T-cell (primary cell): Measurements from ENCODE around the gene ALDH4A1. TPM values are rescaled to one million over a fixed set of nuclear protein-coding genes. Genes with fewer than 3 reads are reported as not detected.

ENCODE experiments used
- ATAC-seq, 4 experiments: fragments of 200-7000 bp in 3 of 4; fragments of 150-1000 bp in 1 of 4; cut with Tn5 transposase; replicated peaks in 1 of 4; 1 replicate in 3 of 4; 2 replicates in 1 of 4; pipeline ENCODE4 v1.10.0; 2021; ENCODE audit warnings: moderate library complexity in 3 of 4, mild to moderate bottlenecking in 2 of 4, moderate number of reproducible peaks in 1 of 4
- CTCF ChIA-PET, 2 donors: fragments of 300-600 bp; sonication (Branson Sonifier 250); formaldehyde crosslinking; loops; one replicate each; lab custom pipeline; 2022; ENCODE audit warnings: antibody characterized with exemption in 2 of 2; lab: Charles Lee
- POLR2A ChIA-PET, 2 donors: fragments of 300-600 bp; sonication (Branson Sonifier 250); formaldehyde crosslinking; loops; one replicate each; lab custom pipeline; 2022; ENCODE audit warnings: antibody characterized with exemption in 2 of 2; lab: Charles Lee
- DNase-seq, 35 experiments: peaks; one replicate each; pipeline versions ENCODE4 v3.0.0 to v3.0.0-alpha.2; 2013 to 2023
- H3K27ac ChIP-seq: one replicate; pipeline ENCODE4 v1.5.1; 2013; ENCODE audit warnings: low read length
- H3K27me3 ChIP-seq, 2 experiments: replicated peaks in 1 of 2; 1 replicate in 1 of 2; 2 replicates in 1 of 2; pipeline versions ENCODE4 v1.6.1 to v1.7.0; 2013; ENCODE audit warnings: low read length in 1 of 2, mixed read lengths in 1 of 2; ENCODE audit not compliant: control insufficient read depth in 2 of 2, insufficient read depth in 2 of 2; ENCODE audit errors: extremely low read depth in 1 of 2
- H3K36me3 ChIP-seq, 2 donors: 1 replicate in 1 of 2; 2 replicates in 1 of 2; pipeline versions ENCODE4 v1.6.1 to v1.7.0; 2013; ENCODE audit warnings: low read length in 1 of 2; ENCODE audit not compliant: control insufficient read depth in 2 of 2, insufficient read depth in 1 of 2; ENCODE audit errors: extremely low read depth in 1 of 2
- H3K4me1 ChIP-seq, 2 experiments: 1 replicate in 1 of 2; 2 replicates in 1 of 2; pipeline versions ENCODE4 v1.6.1 to v1.7.0; 2013; ENCODE audit warnings: low read length in 2 of 2, mixed read lengths in 1 of 2; ENCODE audit not compliant: insufficient read depth in 2 of 2, control insufficient read depth in 1 of 2; ENCODE audit errors: extremely low read depth in 1 of 2
- H3K4me3 ChIP-seq, 2 donors: 1 replicate in 1 of 2; 2 replicates in 1 of 2; pipeline versions ENCODE4 v1.5.1 to v1.7.0; 2013; ENCODE audit warnings: mild to moderate bottlenecking in 2 of 2, low read length in 1 of 2, moderate library complexity in 1 of 2; ENCODE audit not compliant: control insufficient read depth in 1 of 2; ENCODE audit errors: extremely low read depth in 1 of 2
- H3K9me3 ChIP-seq: 2 replicates; pipeline ENCODE4 v1.7.0; 2013
- H3K27ac Mint-ChIP-seq, 2 donors: one replicate each; pipeline ENCODE4 v1.8.0; 2020 to 2021; ENCODE audit warnings: mild to moderate bottlenecking in 2 of 2, mixed read lengths in 2 of 2
- H3K27me3 Mint-ChIP-seq, 2 donors: one replicate each; pipeline ENCODE4 v1.8.0; 2021 to 2022; ENCODE audit warnings: mixed read lengths in 2 of 2
- H3K36me3 Mint-ChIP-seq: one replicate; pipeline ENCODE4 v1.8.0; 2021; ENCODE audit warnings: mixed read lengths
- H3K4me1 Mint-ChIP-seq, 3 donors: one replicate each; pipeline ENCODE4 v1.8.0; 2020 to 2022; ENCODE audit warnings: mixed read lengths in 3 of 3, mild to moderate bottlenecking in 1 of 3
- H3K4me3 Mint-ChIP-seq, 3 donors: one replicate each; pipeline ENCODE4 v1.8.0; 2020 to 2022; ENCODE audit warnings: mild to moderate bottlenecking in 3 of 3, mixed read lengths in 3 of 3, moderate library complexity in 3 of 3
- H3K9me3 Mint-ChIP-seq, 3 donors: one replicate each; pipeline ENCODE4 v1.8.0; 2020 to 2022; ENCODE audit warnings: mixed read lengths in 3 of 3
- WGBS: methylation state at CpG from one replicate; pipeline ENCODE4 v1.1.5; 2013; ENCODE audit warnings: missing lambda C conversion rate; ENCODE audit not compliant: insufficient coverage; 5-methylcytosine and 5-hydroxymethylcytosine counted together
- total RNA-seq, 35 experiments: library from RNA in 6 of 35; stranded (reverse) in 6 of 35; fragments of 120-200 nt in 1 of 35; gene quantifications; one replicate each; pipeline versions ENCODE4 v1.2.1 to v1.2.4 and lab custom pipeline; 2013 to 2026

The ALDH4A1 gene
- total RNA-seq, 5 donors from 2014 or later (not counting 1 experiment from before 2014, with no cell fraction given), result 0.85 to 2.8 (median 2.2) TPM

GRCh38 chr1:18949686-18950400 lies 47.5 kb upstream of the ALDH4A1 start:
- ChIA-PET POLR2A (interaction anchor here in 1 of 2 donors (1.2 kb wide), 1 partner anchor 22 kb away, joined by 13 read pairs; no protein-coding TSS in a partner anchor), CTCF (interaction anchor here (0.9 to 2.6 kb wide), 5 partner anchors 22 to 68 kb away, joined by 3 to 9 read pairs (median 8); no protein-coding TSS in a partner anchor)
- Mint-ChIP-seq H3K36me3 (peaks cover 4% of the 10 kb centered on the region), H3K27me3 (no peaks in the 10 kb centered on the region), H3K9me3 (no peaks in the 10 kb centered on the region), H3K4me1 (peaks cover 96 to 98% (median 97%) of the 10 kb centered on the region in 3 donors), H3K27ac (peak overlapping the region; percentile 99), H3K4me3 (peak overlapping the region; percentile 88 to 90 (median 89))
- Histone ChIP-seq H3K4me3 (peak overlapping the region; percentile 48 to 55), H3K27ac (peak overlapping the region; percentile 100), H3K9me3 (no peaks in the 10 kb centered on the region), H3K4me1 (peaks cover 71 to 100% of the 10 kb centered on the region in 2 experiments), H3K36me3 (no peaks in the 10 kb centered on the region), H3K27me3 (no peaks in the 10 kb centered on the region)
- 27% methylated on average over 10 of the region's 22 CpGs for WGBS
- peak in 1 of 35 experiments; percentile 36 for DNase-seq
- ATAC-seq, result no peak

GRCh38 chr1:18948913-18949685 lies 46.7 kb upstream of the ALDH4A1 start:
- peak overlapping the region; percentile 99 for H3K27ac Mint-ChIP-seq

GRCh38 chr1:18948048-18948912 lies 45.9 kb upstream of the ALDH4A1 start:
- H3K9me3 Mint-ChIP-seq, result no peaks in the 10 kb centered on the region
- Histone ChIP-seq H3K4me3 (peak overlapping the region; percentile 38 to 44), H3K27me3 (no peaks in the 10 kb centered on the region), H3K9me3 (no peaks in the 10 kb centered on the region), H3K4me1 (peaks cover 59 to 100% of the 10 kb centered on the region in 2 experiments), H3K36me3 (peaks cover 0 to 6% of the 10 kb centered on the region in 2 donors), H3K27ac (peak overlapping the region; percentile 100)
- no peaks in the 10 kb centered on the region for H3K27me3 Mint-ChIP-seq
- POLR2A ChIA-PET, result interaction anchor here in 1 of 2 donors (0.6 to 1.0 kb wide), 2 partner anchors 21 to 537 kb away, joined by 7 to 9 read pairs; partner anchors contain the start of gene CAPZB
- ATAC-seq, result peak; percentile 53 to 80 (median 72)
- peak overlapping the region; percentile 99 for H3K27ac Mint-ChIP-seq
- DNase-seq, result peak; percentile 44 to 85 (median 67)
- 18% methylated on average over 7 of the region's 15 CpGs for WGBS
- H3K36me3 Mint-ChIP-seq, result peaks cover 8% of the 10 kb centered on the region
- CTCF ChIA-PET, result no interaction called here
- peaks cover 95 to 96% (median 96%) of the 10 kb centered on the region in 3 donors for H3K4me1 Mint-ChIP-seq
- H3K4me3 Mint-ChIP-seq, result peak overlapping the region; percentile 88 to 90 (median 89)

More at GRCh38 chr1:18948913-18949685, 46.7 kb upstream of the ALDH4A1 start:
- Histone ChIP-seq H3K27ac (peak overlapping the region; percentile 100), H3K36me3 (no peaks in the 10 kb centered on the region), H3K4me1 (peaks cover 66 to 100% of the 10 kb centered on the region in 2 experiments), H3K4me3 (peak overlapping the region; percentile 27 to 48), H3K27me3 (no peaks in the 10 kb centered on the region), H3K9me3 (no peaks in the 10 kb centered on the region)
- peaks cover 4% of the 10 kb centered on the region for H3K36me3 Mint-ChIP-seq
- POLR2A ChIA-PET, result interaction anchor here in 1 of 2 donors (1.0 kb wide), 1 partner anchor 22 kb away, joined by 7 read pairs; no protein-coding TSS in a partner anchor
- H3K4me3 Mint-ChIP-seq, result peak overlapping the region; percentile 88 to 90 (median 89)
- ATAC-seq (no peak), DNase-seq (peak in 1 of 35 experiments; percentile 38)
- H3K4me1 Mint-ChIP-seq, result peaks cover 96% of the 10 kb centered on the region in 3 donors
- WGBS, result 48% methylated on average over 19 of the region's 23 CpGs
- H3K9me3 Mint-ChIP-seq, result no peaks in the 10 kb centered on the region
- H3K27me3 Mint-ChIP-seq, result no peaks in the 10 kb centered on the region
- CTCF ChIA-PET, result no interaction called here

- no peaks in the 10 kb centered on the region for H3K9me3 Mint-ChIP-seq
- ChIA-PET CTCF (no interaction called here), POLR2A (interaction anchor here in 1 of 2 donors (0.6 to 1.0 kb wide), 2 partner anchors 20 to 538 kb away, joined by 7 to 9 read pairs; partner anchors contain the start of gene CAPZB)
- WGBS, result 85% methylated on average over 5 of the region's 9 CpGs
- Histone ChIP-seq H3K27ac (peak overlapping the region; percentile 100), H3K4me1 (peaks cover 55 to 100% of the 10 kb centered on the region in 2 experiments), H3K9me3 (no peaks in the 10 kb centered on the region), H3K4me3 (peak overlapping the region in 1 of 2 donors; percentile 44), H3K36me3 (peaks cover 0 to 8% of the 10 kb centered on the region in 2 donors), H3K27me3 (no peaks in the 10 kb centered on the region)
- peaks cover 90 to 92% (median 90%) of the 10 kb centered on the region in 3 donors for H3K4me1 Mint-ChIP-seq
- peak overlapping the region; percentile 88 to 90 (median 89) for H3K4me3 Mint-ChIP-seq
- H3K27ac Mint-ChIP-seq, result peak overlapping the region; percentile 99
- H3K27me3 Mint-ChIP-seq, result no peaks in the 10 kb centered on the region
- peaks cover 5% of the 10 kb centered on the region for H3K36me3 Mint-ChIP-seq
- no peak for ATAC-seq
- no peak for DNase-seq
Measured at GRCh38 chr1:18947570-18947969, 45.2 kb upstream of the ALDH4A1 start.

- Mint-ChIP-seq H3K4me3 (peak overlapping the region; percentile 88 to 90 (median 89)), H3K36me3 (peaks cover 5% of the 10 kb centered on the region), H3K27me3 (no peaks in the 10 kb centered on the region), H3K27ac (peak overlapping the region; percentile 99), H3K4me1 (peaks cover 82 to 90% (median 90%) of the 10 kb centered on the region in 3 donors), H3K9me3 (no peaks in the 10 kb centered on the region)
- H3K36me3 ChIP-seq, result peaks cover 0 to 8% of the 10 kb centered on the region in 2 donors
- DNase-seq (no peak), ATAC-seq (no peak)
- ChIA-PET POLR2A (interaction anchor here in 1 of 2 donors (0.6 to 0.8 kb wide), 2 partner anchors 8 to 335 kb away, joined by 3 read pairs; no protein-coding TSS in a partner anchor), CTCF (no interaction called here)
- peak overlapping the region; percentile 100 for H3K27ac ChIP-seq
- H3K4me1 ChIP-seq, result peaks cover 50 to 100% of the 10 kb centered on the region in 2 experiments
- no peaks in the 10 kb centered on the region for H3K9me3 ChIP-seq
- H3K4me3 ChIP-seq, result no peak overlapping the region
- H3K27me3 ChIP-seq, result no peaks in the 10 kb centered on the region
- 82% methylated on average over 11 of the region's 15 CpGs for WGBS
Measured at GRCh38 chr1:18946550-18947381, 44.4 kb upstream of the ALDH4A1 start.
